K562 (cell line): ENCODE results near the gene IARS1. TPM values are rescaled to one million over a fixed set of nuclear protein-coding genes. Genes with fewer than 3 reads are reported as not detected.

Source experiments
- ARID2 ChIP-seq: fragments of 450-650 bp; IDR thresholded peaks from 2 replicates; pipeline ENCODE4 v1.6.1; 2017; ENCODE audit warnings: antibody characterized with exemption, mild to moderate bottlenecking
- C11orf30 ChIP-seq: fragments of 450-650 bp; IDR thresholded peaks from 2 replicates; pipeline ENCODE4 v1.6.1; 2016; ENCODE audit warnings: low read depth, mild to moderate bottlenecking
- MAZ ChIP-seq, 2 experiments: fragments of 450-650 bp in 1 of 2; sonication (generic) in 1 of 2; formaldehyde crosslinking; IDR thresholded peaks in 1 of 2; conservative IDR thresholded peaks in 1 of 2; 2 replicates each; pipeline versions ENCODE4 v1.4.0 to v1.5.0; 2020; ENCODE audit warnings: mild to moderate bottlenecking in 1 of 2, missing genetic modification reagents in 1 of 2
- PCBP1 ChIP-seq: fragments of 200-400 bp; formaldehyde crosslinking; IDR thresholded peaks from 2 replicates; pipeline ENCODE4 v1.6.1; 2018; ENCODE audit warnings: mild to moderate bottlenecking, low read depth, low read length; ENCODE audit not compliant: poor library complexity, severe bottlenecking
- RBM34 ChIP-seq: fragments of 200-400 bp; formaldehyde crosslinking; IDR thresholded peaks from 2 replicates; pipeline ENCODE4 v1.6.1; 2018; ENCODE audit warnings: low read length, borderline replicate concordance; ENCODE audit not compliant: insufficient read depth
- SMAD4 ChIP-seq: fragments of 250-450 bp; sonication (Bioruptor Pico); conservative IDR thresholded peaks from 2 replicates; pipeline ENCODE4 v1.8.0; 2021; ENCODE audit warnings: inconsistent platforms, mild to moderate bottlenecking, moderate library complexity
- TCFL5 ChIP-seq: fragments of 250-450 bp; sonication (Bioruptor Pico); conservative IDR thresholded peaks from 2 replicates; pipeline ENCODE4 v1.6.1; 2021; ENCODE audit warnings: mild to moderate bottlenecking, moderate library complexity, matching md5 sums
- ZNF696 ChIP-seq: fragments of 250-450 bp; sonication (Bioruptor Pico); conservative IDR thresholded peaks from 2 replicates; pipeline ENCODE4 v1.4.0; 2020; ENCODE audit warnings: mild to moderate bottlenecking, moderate library complexity
- polyA plus RNA-seq, 8 experiments: library from polyadenylated mRNA; depleted of rRNA in 4 of 8; stranded (reverse) in 5 of 8; unstranded in 3 of 8; fragments of >200 nt; fragmentation: Nextera tagmentation in 2 of 8; fragmentation: Illumina TruSeq in 1 of 8; extraction: Ambion mirVana in 2 of 8; extraction: Trizol in 1 of 8; gene quantifications; 2 replicates each; pipeline versions ENCODE4 v1.2.1 to v1.2.3, GENCODE V29; 2011 to 2014; ENCODE audit warnings: inconsistent platforms in 1 of 8, missing spikeins in 1 of 8
- total RNA-seq, 7 experiments: library from RNA; depleted of rRNA in 6 of 7; stranded (reverse); fragments of >200 nt in 6 of 7; fragmentation: Illumina TruSeq in 2 of 7; extraction: Trizol in 2 of 7; gene quantifications; 2 replicates each; pipeline versions ENCODE4 v1.2.1 to v1.2.3, GENCODE V29; 2011 to 2021; ENCODE audit warnings: low replicate concordance in 1 of 7
- TF ChIP-seq, protein P1 (sequence below): fragments of 450-650 bp; IDR thresholded peaks from 2 replicates; pipeline ENCODE4 v1.6.1; 2016; ENCODE audit warnings: borderline replicate concordance
- TF ChIP-seq, protein P2 (sequence below), 2 experiments: fragments of 450-650 bp in 1 of 2; sonication (generic) in 1 of 2; formaldehyde crosslinking in 1 of 2; IDR thresholded peaks in 1 of 2; conservative IDR thresholded peaks in 1 of 2; 2 replicates each; pipeline versions ENCODE4 v1.6.1 to v1.8.1; 2016 to 2023; ENCODE audit warnings: mild to moderate bottlenecking in 2 of 2, moderate library complexity in 2 of 2, inconsistent platforms in 1 of 2, missing genetic modification reagents in 1 of 2
- TF ChIP-seq, protein P3 (sequence below): fragments of 450-650 bp; formaldehyde crosslinking; IDR thresholded peaks from 2 replicates; pipeline ENCODE4 v1.4.0; 2022; ENCODE audit warnings: missing genetic modification characterization
- TF ChIP-seq, protein P4 (sequence below): fragments of 450-650 bp; IDR thresholded peaks from 2 replicates; pipeline ENCODE4 v1.7.0; 2016; ENCODE audit warnings: borderline replicate concordance
- TF ChIP-seq, protein P5 (sequence below): sonication (generic); formaldehyde crosslinking; IDR thresholded peaks from 2 replicates; pipeline ENCODE4 v1.8.0; 2022; ENCODE audit warnings: missing genetic modification reagents, mild to moderate bottlenecking, moderate library complexity, borderline replicate concordance
- TF ChIP-seq, protein P6 (sequence below): fragments of 250-450 bp; sonication (Bioruptor Pico); IDR thresholded peaks from 2 replicates; pipeline ENCODE4 v1.9.0; 2021; ENCODE audit warnings: mild to moderate bottlenecking
- TF ChIP-seq, protein P7 (sequence below): IDR thresholded peaks from 2 replicates; pipeline ENCODE4 v1.6.1; 2011; ENCODE audit not compliant: insufficient read length; ENCODE audit errors: extremely low read depth

Gene IARS1
- total and polyA plus RNA-seq, 9 of the 15 experiments (the other 6 are each of a cell fraction or from before 2014, with no cell fraction given) = 119 to 371 (median 234) TPM

GRCh38 chr9:92325269-92325990 lies 31.9 kb upstream of the IARS1 start, which contains the start of the genes CENPP and NOL8 (continued):
- TF ChIP-seq, protein P1, sequence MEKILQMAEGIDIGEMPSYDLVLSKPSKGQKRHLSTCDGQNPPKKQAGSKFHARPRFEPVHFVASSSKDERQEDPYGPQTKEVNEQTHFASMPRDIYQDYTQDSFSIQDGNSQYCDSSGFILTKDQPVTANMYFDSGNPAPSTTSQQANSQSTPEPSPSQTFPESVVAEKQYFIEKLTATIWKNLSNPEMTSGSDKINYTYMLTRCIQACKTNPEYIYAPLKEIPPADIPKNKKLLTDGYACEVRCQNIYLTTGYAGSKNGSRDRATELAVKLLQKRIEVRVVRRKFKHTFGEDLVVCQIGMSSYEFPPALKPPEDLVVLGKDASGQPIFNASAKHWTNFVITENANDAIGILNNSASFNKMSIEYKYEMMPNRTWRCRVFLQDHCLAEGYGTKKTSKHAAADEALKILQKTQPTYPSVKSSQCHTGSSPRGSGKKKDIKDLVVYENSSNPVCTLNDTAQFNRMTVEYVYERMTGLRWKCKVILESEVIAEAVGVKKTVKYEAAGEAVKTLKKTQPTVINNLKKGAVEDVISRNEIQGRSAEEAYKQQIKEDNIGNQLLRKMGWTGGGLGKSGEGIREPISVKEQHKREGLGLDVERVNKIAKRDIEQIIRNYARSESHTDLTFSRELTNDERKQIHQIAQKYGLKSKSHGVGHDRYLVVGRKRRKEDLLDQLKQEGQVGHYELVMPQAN = peak; percentile 99
- TF ChIP-seq TCFL5 (CRISPR knock-in tag) (0 out of 2 replicates have a peak, but pooled peaks have one; percentile 2), MAZ (CRISPR knock-in tag; conservative IDR thresholded peaks at IDR 0.05 in 1 of 2, IDR thresholded peaks at IDR 0.05 in 1 of 2) (peak; percentile 49 to 63; a peak in 2 of 4 replicates), ARID2 (no peak), RBM34 (no peak), PCBP1 (no peak), SMAD4 (CRISPR knock-in tag) (no peak; the same call in 1 of the 2 replicates), C11orf30 (peak; percentile 99), ZNF696 (CRISPR knock-in tag) (no peak)
- TF ChIP-seq, protein P2, sequence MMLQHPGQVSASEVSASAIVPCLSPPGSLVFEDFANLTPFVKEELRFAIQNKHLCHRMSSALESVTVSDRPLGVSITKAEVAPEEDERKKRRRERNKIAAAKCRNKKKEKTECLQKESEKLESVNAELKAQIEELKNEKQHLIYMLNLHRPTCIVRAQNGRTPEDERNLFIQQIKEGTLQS (IDR thresholded peaks at IDR 0.05) = peak; percentile 63
- TF ChIP-seq, protein P2 (CRISPR knock-in tag; conservative IDR thresholded peaks at IDR 0.05) = no peak
- TF ChIP-seq, protein P3, sequence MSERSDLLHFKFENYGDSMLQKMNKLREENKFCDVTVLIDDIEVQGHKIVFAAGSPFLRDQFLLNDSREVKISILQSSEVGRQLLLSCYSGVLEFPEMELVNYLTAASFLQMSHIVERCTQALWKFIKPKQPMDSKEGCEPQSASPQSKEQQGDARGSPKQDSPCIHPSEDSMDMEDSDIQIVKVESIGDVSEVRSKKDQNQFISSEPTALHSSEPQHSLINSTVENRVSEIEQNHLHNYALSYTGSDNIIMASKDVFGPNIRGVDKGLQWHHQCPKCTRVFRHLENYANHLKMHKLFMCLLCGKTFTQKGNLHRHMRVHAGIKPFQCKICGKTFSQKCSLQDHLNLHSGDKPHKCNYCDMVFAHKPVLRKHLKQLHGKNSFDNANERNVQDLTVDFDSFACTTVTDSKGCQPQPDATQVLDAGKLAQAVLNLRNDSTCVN (CRISPR knock-in tag) = peak; percentile 95
- TF ChIP-seq, protein P4, sequence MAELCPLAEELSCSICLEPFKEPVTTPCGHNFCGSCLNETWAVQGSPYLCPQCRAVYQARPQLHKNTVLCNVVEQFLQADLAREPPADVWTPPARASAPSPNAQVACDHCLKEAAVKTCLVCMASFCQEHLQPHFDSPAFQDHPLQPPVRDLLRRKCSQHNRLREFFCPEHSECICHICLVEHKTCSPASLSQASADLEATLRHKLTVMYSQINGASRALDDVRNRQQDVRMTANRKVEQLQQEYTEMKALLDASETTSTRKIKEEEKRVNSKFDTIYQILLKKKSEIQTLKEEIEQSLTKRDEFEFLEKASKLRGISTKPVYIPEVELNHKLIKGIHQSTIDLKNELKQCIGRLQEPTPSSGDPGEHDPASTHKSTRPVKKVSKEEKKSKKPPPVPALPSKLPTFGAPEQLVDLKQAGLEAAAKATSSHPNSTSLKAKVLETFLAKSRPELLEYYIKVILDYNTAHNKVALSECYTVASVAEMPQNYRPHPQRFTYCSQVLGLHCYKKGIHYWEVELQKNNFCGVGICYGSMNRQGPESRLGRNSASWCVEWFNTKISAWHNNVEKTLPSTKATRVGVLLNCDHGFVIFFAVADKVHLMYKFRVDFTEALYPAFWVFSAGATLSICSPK = 0 out of 2 replicates have a peak, but pooled peaks have one; percentile 18
- TF ChIP-seq, protein P5, sequence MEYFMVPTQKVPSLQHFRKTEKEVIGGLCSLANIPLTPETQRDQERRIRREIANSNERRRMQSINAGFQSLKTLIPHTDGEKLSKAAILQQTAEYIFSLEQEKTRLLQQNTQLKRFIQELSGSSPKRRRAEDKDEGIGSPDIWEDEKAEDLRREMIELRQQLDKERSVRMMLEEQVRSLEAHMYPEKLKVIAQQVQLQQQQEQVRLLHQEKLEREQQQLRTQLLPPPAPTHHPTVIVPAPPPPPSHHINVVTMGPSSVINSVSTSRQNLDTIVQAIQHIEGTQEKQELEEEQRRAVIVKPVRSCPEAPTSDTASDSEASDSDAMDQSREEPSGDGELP (CRISPR knock-in tag) = peak; percentile 89
- TF ChIP-seq, protein P6, sequence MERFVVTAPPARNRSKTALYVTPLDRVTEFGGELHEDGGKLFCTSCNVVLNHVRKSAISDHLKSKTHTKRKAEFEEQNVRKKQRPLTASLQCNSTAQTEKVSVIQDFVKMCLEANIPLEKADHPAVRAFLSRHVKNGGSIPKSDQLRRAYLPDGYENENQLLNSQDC (CRISPR knock-in tag) = peak; percentile 54; the same call in 1 of the 2 replicates
- TF ChIP-seq, protein P7, sequence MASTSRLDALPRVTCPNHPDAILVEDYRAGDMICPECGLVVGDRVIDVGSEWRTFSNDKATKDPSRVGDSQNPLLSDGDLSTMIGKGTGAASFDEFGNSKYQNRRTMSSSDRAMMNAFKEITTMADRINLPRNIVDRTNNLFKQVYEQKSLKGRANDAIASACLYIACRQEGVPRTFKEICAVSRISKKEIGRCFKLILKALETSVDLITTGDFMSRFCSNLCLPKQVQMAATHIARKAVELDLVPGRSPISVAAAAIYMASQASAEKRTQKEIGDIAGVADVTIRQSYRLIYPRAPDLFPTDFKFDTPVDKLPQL = no peak
